Measurements from ENCODE around the gene ZNF581. TPM values are rescaled to one million over a fixed set of nuclear protein-coding genes. Genes with fewer than 3 reads are reported as not detected.

ZNF581 gene
- total RNA-seq, 2 donors from 2014 or later, result 6.7 to 23.8 TPM

GRCh38 chr19:55623561-55623960 lies 19.9 kb upstream of the ZNF581 start:
- peak overlapping the region; percentile 38 to 93 for H3K27ac ChIP-seq
- no peaks in the 10 kb centered on the region for H3K27me3 ChIP-seq (replicated peaks; ENCODE audit: insufficient read depth)
- peaks cover 0 to 6% of the 10 kb centered on the region in 2 donors for H3K4me1 ChIP-seq (ENCODE audit: control insufficient read depth in 1 of 2, low read depth in 2 of 2)
- DNase-seq (ENCODE audit: low spot score) (no peak), ATAC-seq (ENCODE audit: insufficient number of reproducible peaks, low FRiP score, low read depth) (no peak)
- H3K4me3 ChIP-seq, result peak overlapping the region; percentile 94
- H3K36me3 ChIP-seq, result no peaks in the 10 kb centered on the region
- TF ChIP-seq, protein P1, sequence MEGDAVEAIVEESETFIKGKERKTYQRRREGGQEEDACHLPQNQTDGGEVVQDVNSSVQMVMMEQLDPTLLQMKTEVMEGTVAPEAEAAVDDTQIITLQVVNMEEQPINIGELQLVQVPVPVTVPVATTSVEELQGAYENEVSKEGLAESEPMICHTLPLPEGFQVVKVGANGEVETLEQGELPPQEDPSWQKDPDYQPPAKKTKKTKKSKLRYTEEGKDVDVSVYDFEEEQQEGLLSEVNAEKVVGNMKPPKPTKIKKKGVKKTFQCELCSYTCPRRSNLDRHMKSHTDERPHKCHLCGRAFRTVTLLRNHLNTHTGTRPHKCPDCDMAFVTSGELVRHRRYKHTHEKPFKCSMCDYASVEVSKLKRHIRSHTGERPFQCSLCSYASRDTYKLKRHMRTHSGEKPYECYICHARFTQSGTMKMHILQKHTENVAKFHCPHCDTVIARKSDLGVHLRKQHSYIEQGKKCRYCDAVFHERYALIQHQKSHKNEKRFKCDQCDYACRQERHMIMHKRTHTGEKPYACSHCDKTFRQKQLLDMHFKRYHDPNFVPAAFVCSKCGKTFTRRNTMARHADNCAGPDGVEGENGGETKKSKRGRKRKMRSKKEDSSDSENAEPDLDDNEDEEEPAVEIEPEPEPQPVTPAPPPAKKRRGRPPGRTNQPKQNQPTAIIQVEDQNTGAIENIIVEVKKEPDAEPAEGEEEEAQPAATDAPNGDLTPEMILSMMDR (IDR thresholded peaks at IDR 0.05), result no peak
- H3K9me3 ChIP-seq, result no peaks in the 10 kb centered on the region

DNA sequence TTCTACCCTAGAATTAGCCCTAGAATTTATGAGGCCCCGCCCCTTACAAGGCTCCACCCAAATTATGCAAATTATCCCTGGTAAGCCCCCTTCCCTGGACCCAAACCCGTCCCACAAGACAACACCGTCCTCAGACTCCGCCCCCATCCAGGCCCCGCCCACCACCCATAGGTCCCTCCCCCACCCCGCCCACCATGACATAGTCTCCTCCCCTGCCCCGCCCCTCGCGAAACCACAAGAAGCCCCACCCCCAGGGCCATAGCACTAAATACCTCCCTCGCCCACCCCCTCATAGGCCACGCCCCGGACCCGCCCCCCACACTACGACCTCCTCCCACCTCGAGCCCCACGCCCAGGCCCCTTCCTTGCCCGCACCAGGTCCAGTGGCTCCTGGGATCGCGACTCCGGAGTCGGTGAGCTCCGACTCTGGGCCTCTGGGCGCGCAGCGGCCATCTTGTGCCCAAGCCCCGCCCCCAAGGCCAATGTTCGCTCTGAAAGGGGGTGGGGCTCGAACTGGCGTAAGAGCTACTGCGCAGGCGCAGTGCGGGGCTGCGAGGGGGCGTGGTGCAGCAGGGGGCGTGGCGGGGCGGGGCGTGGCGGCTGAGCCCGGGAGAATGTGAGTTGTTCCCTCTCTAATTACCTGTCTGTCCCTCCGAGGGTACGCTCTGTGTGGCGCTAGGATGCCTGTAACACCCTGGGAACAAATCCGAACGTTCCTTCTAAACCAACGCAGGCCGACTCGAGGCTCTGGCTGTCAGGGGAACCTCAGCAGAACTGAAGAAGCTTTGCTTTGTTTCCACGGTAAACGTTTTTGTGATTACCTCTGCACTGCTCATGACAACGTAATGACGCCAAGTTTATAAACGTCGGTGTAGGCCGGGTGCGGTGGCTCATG lies 19.1 kb upstream of the ZNF581 start, which contains the start of gene ZNF784:
ZNF784 (minus strand) TSS at position 458 of the 895 bp plus-strand sequence; CDS start at position 453, 5 bp downstream.
- Histone ChIP-seq H3K9me3 (no peaks in the 10 kb centered on the region), H3K27me3 (replicated peaks; ENCODE audit: insufficient read depth) (no peaks in the 10 kb centered on the region), H3K36me3 (no peaks in the 10 kb centered on the region), H3K4me3 (peak within 1 kb of the TSS; percentile 94), H3K4me1 (ENCODE audit: control insufficient read depth in 1 of 2, low read depth in 2 of 2) (peaks cover 0 to 6% of the 10 kb centered on the region in 2 donors), H3K27ac (peak within 1 kb of the TSS; percentile 93 to 96)
- DNase-seq (ENCODE audit: low spot score) (peak; percentile 85), ATAC-seq (ENCODE audit: insufficient number of reproducible peaks, low FRiP score, low read depth) (peak; percentile 81)
- TF ChIP-seq, protein P1 (IDR thresholded peaks at IDR 0.05), result no peak

DNA sequence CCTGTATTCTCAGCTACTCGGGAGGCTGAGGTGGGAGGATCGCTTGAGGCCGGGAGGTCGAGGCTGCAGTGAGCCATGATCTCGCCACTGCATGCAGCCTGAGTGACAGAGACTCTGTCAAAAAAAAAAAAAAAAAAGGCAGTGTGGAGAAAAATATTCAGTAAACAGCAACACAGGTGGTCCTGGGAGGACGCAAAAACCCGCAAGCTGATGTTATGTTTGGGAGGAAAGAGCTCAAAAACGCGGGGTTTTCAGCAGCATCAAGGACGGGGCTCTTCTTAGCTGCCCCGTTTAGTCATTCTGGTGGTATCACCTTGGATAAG lies 18.5 kb upstream of the ZNF581 start:
- ATAC-seq (ENCODE audit: insufficient number of reproducible peaks, low FRiP score, low read depth), result no peak
- DNase-seq (ENCODE audit: low spot score), result no peak
- TF ChIP-seq, protein P1 (IDR thresholded peaks at IDR 0.05), result no peak
- H3K27ac ChIP-seq, result peak overlapping the region in 1 of 2 donors; percentile 93
- H3K4me3 ChIP-seq, result peak overlapping the region; percentile 94
- H3K36me3 ChIP-seq, result no peaks in the 10 kb centered on the region
- no peaks in the 10 kb centered on the region for H3K27me3 ChIP-seq (replicated peaks; ENCODE audit: insufficient read depth)
- peaks cover 0 to 6% of the 10 kb centered on the region in 2 donors for H3K4me1 ChIP-seq (ENCODE audit: control insufficient read depth in 1 of 2, low read depth in 2 of 2)
- no peaks in the 10 kb centered on the region for H3K9me3 ChIP-seq

DNA sequence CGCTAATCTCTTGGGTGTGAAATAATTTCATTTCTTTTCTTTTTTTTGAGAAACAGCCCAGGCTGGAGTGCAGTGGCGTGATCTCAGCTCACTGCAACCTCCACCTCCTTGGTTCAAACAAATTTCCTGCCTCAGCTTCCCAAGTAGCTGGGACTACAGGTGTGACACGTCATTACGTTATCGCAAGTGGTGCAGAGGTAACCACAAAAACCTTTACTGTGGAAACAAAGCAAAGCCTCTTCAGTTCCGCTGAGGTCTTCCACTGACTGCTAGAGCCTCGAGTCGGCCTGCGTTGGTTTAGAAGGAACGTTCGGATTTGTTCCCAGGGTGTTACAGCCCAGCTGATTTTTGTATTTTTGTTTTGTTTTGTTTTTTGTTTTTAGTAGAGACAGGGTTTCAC lies 17.1 kb upstream of the ZNF581 start:
- H3K27ac ChIP-seq, result no peak overlapping the region
- H3K4me1 ChIP-seq (ENCODE audit: control insufficient read depth in 1 of 2, low read depth in 2 of 2), result peaks cover 0 to 6% of the 10 kb centered on the region in 2 donors
- DNase-seq (ENCODE audit: low spot score) (no peak), ATAC-seq (ENCODE audit: insufficient number of reproducible peaks, low FRiP score, low read depth) (no peak)
- no peaks in the 10 kb centered on the region for H3K9me3 ChIP-seq
- H3K4me3 ChIP-seq, result no peak overlapping the region
- no peaks in the 10 kb centered on the region for H3K27me3 ChIP-seq (replicated peaks; ENCODE audit: insufficient read depth)
- H3K36me3 ChIP-seq, result no peaks in the 10 kb centered on the region
- TF ChIP-seq, protein P1 (IDR thresholded peaks at IDR 0.05), result no peak

GRCh38 chr19:55632463-55632834 lies 11.0 kb upstream of the ZNF581 start:
- Histone ChIP-seq H3K4me3 (no peak overlapping the region), H3K27ac (peak overlapping the region in 1 of 2 donors; percentile 27), H3K4me1 (ENCODE audit: control insufficient read depth in 1 of 2, low read depth in 2 of 2) (peaks cover 23 to 32% of the 10 kb centered on the region in 2 donors), H3K9me3 (no peaks in the 10 kb centered on the region), H3K27me3 (replicated peaks; ENCODE audit: insufficient read depth) (no peaks in the 10 kb centered on the region), H3K36me3 (no peaks in the 10 kb centered on the region)
- DNase-seq (ENCODE audit: low spot score) (peak; percentile 97), ATAC-seq (ENCODE audit: insufficient number of reproducible peaks, low FRiP score, low read depth) (no peak)
- TF ChIP-seq, protein P1 (IDR thresholded peaks at IDR 0.05), result peak; percentile 86

All from thoracic aorta (tissue), 2 donors.